CD4-positive, alpha-beta T cell treated with Interleukin-1 beta for 1 hour (primary cell): ENCODE data around the gene ASTN2.
A peak's percentile ranks its signal among the peaks of the same experiment; 100 is the strongest.
"Not testable (repeated sequence)": the region's sequence is repeated elsewhere in the genome, so short reads cannot be mapped to it uniquely, and the experiment has no call there.

Source experiments
- DNase-seq, 2 donors: peaks; one replicate each; pipeline ENCODE4 v3.0.0-alpha.2; 2020 to 2022

Gene ASTN2

GRCh38 chr9:116467740-116468351, 947.0 kb downstream of the ASTN2 start:
- no peak for DNase-seq

GRCh38 chr9:116466271-116467235, 948.3 kb downstream of the ASTN2 start:
- no peak for DNase-seq

GRCh38 chr9:116465576-116466270, 949.1 kb downstream of the ASTN2 start:
- DNase-seq, result no peak

GRCh38 chr9:116464987-116465571, 949.8 kb downstream of the ASTN2 start:
- no peak for DNase-seq

GRCh38 chr9:116464423-116464822, 950.4 kb downstream of the ASTN2 start:
- DNase-seq, result no peak

- no peak for DNase-seq
These were observed 953.2 kb downstream of the ASTN2 start for GRCh38 chr9:116461632-116462031.

- DNase-seq, result no peak
These were observed 954.8 kb downstream of the ASTN2 start for GRCh38 chr9:116460026-116460425.

- DNase-seq, result no peak
These were observed 955.3 kb downstream of the ASTN2 start for GRCh38 chr9:116459576-116459975.

GRCh38 chr9:116456490-116457088, 958.3 kb downstream of the ASTN2 start:
- no peak for DNase-seq

GRCh38 chr9:116454539-116454938, 960.3 kb downstream of the ASTN2 start:
- not testable (repeated sequence) for DNase-seq

- DNase-seq, result no peak
These were observed 961.1 kb downstream of the ASTN2 start for GRCh38 chr9:116453785-116454184.

- no peak for DNase-seq
These were observed 962.2 kb downstream of the ASTN2 start for GRCh38 chr9:116452634-116453033.

GRCh38 chr9:116452227-116452626, 962.6 kb downstream of the ASTN2 start:
- DNase-seq, result no peak

- no peak for DNase-seq
These were observed 963.2 kb downstream of the ASTN2 start for GRCh38 chr9:116451500-116452115.

GRCh38 chr9:116450378-116451139, 964.3 kb downstream of the ASTN2 start:
- DNase-seq, result peak in 1 of 2 donors; percentile 5

GRCh38 chr9:116449949-116450348, 964.9 kb downstream of the ASTN2 start:
- DNase-seq, result no peak

GRCh38 chr9:116448431-116448830, 966.4 kb downstream of the ASTN2 start:
- DNase-seq, result no peak

- DNase-seq, result no peak
These were observed 966.9 kb downstream of the ASTN2 start for GRCh38 chr9:116447934-116448333.

- no peak for DNase-seq
These were observed 972.3 kb downstream of the ASTN2 start for GRCh38 chr9:116442528-116442927.

- no peak for DNase-seq
These were observed 977.2 kb downstream of the ASTN2 start for GRCh38 chr9:116437411-116438370.
